CD4-positive, alpha-beta T cell treated with Interferon gamma for 1 hour (primary cell): ENCODE results near the gene GLYATL3.

Experiments
- DNase-seq: peaks from one replicate; pipeline ENCODE4 v3.0.0-alpha.2; 2020

GLYATL3 gene

GRCh38 chr6:49549691-49550491 is 50.2 kb downstream of the GLYATL3 start:
- no peak for DNase-seq

- DNase-seq: no peak
Observed at GRCh38 chr6:49550492-49551077, 50.9 kb downstream of the GLYATL3 start, which contains the start of gene C6orf141. C6orf141 (plus strand) TSS chr6:49550668; CDS start chr6:49550793, 125 bp downstream.

- DNase-seq: no peak
Observed at GRCh38 chr6:49551078-49551865, 51.5 kb downstream of the GLYATL3 start.

GRCh38 chr6:49551866-49552129 is 52.1 kb downstream of the GLYATL3 start:
- DNase-seq: no peak

- no peak for DNase-seq
Observed at GRCh38 chr6:49552596-49552995, 52.9 kb downstream of the GLYATL3 start.

- no peak for DNase-seq
Observed at GRCh38 chr6:49553384-49553783, 53.7 kb downstream of the GLYATL3 start.

GRCh38 chr6:49555951-49556350 is 56.2 kb downstream of the GLYATL3 start:
- no peak for DNase-seq

GRCh38 chr6:49556429-49556837 is 56.7 kb downstream of the GLYATL3 start:
- DNase-seq: no peak

GRCh38 chr6:49557177-49557576 is 57.5 kb downstream of the GLYATL3 start:
- DNase-seq: no peak

GRCh38 chr6:49558238-49558637 is 58.5 kb downstream of the GLYATL3 start:
- no peak for DNase-seq

GRCh38 chr6:49563006-49563886 is 63.5 kb downstream of the GLYATL3 start:
- DNase-seq: no peak

- no peak for DNase-seq
Observed at GRCh38 chr6:49564552-49564951, 64.8 kb downstream of the GLYATL3 start.

- DNase-seq: no peak
Observed at GRCh38 chr6:49565261-49565660, 65.5 kb downstream of the GLYATL3 start.

GRCh38 chr6:49565855-49566254 is 66.1 kb downstream of the GLYATL3 start:
- no peak for DNase-seq

- DNase-seq: no peak
Observed at GRCh38 chr6:49570474-49571079, 70.9 kb downstream of the GLYATL3 start.

GRCh38 chr6:49576618-49577017 is 76.9 kb downstream of the GLYATL3 start:
- DNase-seq: no peak
